HG03025 (cell line): ENCODE measurements around the gene LAMA5.

ENCODE experiments used
- ATAC-seq: cut with Tn5 transposase; IDR thresholded peaks from one replicate; pipeline ENCODE4 v1.9.1; 2021; ENCODE audit warnings: mild to moderate bottlenecking, moderate library complexity; ENCODE audit not compliant: unreplicated experiment, low FRiP score

Gene LAMA5

DNA sequence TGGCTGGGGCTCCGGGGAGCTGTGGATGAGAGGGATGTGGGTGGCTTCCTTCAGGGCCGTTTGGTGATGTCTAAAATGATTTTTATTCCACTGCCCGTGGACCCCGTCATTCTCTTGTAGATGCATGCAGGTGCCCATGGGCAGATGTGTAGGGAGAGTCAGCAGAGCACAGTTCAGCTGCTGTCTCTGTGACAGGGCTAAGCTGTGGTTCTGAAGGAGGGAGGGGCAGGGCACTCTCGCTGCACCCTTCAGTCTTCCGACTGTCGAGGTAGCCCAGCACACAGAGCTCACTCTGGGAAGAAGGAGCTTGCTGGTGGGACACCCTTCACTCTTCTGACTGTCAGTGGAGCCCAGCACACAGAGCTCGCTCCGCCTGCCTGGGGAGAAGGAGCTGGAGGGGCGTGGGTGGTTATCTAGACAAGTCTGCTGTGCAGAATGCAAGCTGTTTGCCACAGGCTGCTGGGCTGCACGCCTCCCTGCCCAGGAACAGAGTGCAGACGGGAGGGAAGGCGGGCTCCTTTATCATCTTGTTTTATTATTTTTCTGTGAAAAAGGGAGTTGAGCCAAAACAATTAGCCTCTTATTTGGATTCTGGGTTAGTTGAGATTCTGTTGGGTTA is 92.7 kb downstream of the LAMA5 start:
- ATAC-seq = no peak

GRCh38 chr20:62273416-62273815 is 93.7 kb downstream of the LAMA5 start:
- ATAC-seq = no peak

DNA sequence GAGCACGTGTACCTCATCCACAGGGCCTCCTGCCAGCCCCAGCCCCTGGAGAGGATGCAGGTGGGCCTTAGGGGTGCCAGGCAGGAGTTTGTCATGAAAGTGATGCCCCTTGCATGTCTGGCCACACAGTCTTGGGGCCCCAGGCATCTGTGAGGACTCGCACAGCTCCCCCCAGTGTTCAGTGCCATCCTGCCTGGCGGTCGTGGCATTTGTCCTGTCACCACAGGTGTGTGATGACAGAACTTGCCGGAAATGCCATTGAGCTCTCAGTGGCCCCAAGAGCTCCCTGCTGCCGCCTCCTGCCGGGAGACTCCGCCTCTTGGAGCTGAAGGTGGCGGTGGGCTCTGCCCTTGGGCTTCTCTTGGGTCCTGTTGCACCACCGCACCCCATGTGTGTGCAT is 94.9 kb downstream of the LAMA5 start:
- no peak for ATAC-seq

DNA sequence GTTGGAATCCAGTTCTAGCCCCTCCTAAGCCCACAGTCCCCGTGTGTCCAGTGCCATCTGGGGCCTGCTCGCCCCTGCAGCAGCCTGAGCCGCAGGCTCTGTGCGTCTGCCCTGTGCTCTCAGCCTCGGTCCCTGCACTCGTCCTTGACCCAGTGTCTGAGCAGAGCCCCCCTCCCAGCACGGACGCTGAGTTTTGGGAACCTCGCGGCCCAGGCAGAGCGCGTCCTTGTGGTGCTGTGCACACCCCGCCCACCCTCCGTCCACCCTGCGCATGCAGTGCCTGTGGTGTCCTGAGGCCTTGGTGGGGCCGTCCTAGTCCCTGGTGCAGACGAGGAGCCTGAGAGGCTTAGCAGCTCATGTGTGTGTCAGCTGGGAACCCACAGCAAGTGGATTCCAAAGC is 97.2 kb downstream of the LAMA5 start:
- no peak for ATAC-seq

DNA sequence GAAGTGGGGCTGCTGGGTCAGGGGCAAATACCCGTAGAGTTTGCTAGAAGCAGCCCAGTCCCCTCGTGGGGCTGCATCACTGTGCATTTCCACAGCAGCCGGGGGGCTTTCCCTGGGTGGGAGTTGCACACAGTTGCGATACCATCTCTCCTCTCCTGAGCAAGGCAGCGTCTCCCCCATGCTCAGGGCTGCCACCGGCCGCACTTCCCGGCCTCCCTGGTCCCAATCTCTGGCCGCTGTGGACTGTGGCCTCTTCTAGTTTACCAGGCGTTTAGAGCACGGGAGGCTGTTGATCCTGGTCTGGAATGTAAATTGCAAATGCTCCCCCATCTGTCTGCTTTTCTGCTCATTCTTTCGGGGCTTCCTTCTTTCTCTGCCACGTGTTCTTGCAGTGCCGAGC is 97.7 kb downstream of the LAMA5 start:
- ATAC-seq = no peak

DNA sequence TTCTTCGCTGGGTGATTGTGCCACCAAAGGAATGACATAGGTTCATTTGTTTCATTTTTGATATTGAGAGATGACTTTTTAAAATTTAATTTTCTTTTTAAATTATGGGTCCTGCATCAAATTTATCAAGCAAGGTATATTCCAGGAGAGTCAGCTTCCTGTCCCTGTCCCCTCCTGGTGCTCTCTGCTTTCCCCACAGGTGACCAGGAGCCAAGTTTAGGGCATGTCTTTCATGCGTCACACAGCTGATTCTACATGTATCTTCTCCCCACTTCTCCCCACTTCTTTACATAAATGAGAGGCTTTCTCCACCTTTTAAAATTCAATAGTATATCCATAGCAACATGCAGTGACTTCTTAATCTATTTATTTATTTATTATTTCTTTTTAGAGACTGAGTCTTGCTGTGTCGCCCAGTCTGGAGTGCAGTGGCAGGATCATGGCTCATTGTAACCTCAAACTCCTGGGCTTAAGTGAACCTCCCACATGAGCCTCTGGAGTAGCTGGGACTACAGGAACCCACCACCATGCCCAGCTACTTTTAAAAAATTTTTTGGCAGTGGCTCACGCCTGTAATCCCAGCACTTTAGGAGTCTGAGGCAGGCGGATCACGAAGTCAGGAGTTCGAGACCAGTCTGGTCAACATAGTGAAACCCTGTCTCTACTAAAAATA is 98.7 kb downstream of the LAMA5 start:
- ATAC-seq = no peak

GRCh38 chr20:62267543-62267942 is 99.6 kb downstream of the LAMA5 start:
- ATAC-seq = no peak

DNA sequence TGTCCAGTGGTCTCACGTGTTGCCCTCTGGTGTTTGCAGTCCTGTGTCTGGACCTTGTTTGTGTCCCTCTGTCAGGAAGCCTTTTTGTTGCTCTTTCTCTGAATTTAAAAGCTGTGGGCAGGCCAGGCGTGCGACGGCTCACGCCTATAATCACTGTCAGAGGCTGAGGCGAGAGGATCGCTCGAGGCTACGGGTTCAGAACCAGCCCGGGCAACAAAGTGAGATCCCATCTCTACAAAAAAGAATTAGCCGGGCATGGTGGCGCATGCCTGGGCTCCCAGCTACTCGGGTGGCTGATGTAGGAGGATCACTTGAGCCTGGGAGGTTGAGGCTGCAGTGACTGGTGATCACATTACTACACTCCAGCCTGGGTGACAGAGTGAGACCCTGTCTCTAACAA is 100.3 kb downstream of the LAMA5 start:
- no peak for ATAC-seq

DNA sequence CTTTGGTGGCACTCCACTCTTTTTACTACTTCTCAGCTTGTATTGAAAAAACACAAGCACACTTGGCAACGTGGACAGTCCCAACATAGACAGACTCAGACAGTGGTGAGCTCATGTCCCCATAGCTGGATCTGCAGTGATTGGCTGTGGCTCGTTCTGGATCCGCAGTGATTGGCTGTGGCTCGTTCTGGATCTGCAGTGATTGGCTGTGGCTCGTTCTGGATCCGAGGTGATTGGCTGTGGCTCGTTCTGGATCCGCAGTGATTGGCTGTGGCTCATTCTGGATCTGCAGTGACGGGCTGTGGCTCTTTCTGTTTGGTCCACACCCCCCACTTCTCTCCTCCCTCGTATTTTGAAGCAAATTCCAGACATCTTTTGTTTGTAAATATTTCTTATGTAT is 100.8 kb downstream of the LAMA5 start:
- no peak for ATAC-seq

DNA sequence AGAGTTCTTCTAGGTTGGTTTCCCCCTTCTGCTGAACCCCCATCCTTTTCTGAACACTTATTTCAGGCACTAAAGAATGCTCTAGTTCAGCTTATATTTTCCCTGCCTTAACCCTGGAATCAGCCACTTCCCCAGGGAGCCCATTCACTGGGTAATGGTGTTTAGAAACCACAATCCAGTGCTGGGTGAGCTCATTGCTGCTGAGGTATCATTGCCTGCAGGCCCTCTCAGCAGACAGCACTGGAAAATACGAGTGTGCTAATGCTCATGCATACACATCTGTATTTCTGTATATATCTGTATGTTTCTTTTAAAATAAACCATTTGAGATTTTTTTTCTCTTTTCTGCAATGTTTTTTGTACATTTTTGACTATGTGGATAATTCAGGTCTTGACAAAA is 101.7 kb downstream of the LAMA5 start:
- no peak for ATAC-seq

DNA sequence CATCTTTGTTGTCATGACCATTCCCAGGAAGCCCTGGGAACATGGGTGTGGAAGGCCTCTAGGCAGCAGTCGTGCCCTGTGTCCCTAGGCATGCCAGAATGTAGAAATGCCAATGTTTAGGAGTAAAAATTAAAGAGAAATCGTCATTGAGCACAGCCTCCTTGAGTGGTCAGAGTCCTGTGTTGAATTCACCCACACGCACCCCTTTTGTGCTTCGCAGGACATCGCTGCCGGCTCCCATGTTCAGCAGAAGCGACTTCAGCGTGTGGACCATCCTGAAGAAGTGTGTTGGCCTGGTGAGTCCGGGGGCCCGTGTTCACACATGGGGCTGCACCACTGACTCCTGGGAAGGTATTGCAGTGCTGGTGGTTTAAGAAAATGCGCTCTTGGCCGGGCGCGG is 103.7 kb downstream of the LAMA5 start:
- ATAC-seq = no peak

DNA sequence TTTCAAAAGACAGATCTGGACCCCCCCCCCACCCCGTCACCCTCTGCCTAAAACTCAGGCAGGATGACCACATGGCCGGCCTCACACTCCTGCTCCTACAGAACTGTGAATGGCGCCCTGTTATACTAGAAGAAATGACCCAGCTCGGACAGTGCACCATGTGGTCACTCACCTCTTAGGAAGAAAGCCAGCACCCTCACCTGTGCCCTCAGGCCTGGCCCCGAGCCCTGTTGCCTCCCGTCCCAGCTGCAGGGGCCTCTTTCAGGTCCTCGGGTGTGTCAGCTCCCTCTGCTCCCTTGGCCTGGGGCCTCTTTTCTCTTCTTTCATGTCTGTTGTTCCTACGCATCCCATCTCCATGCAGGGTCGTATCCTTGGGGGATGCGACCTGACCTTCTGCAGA is 105.0 kb downstream of the LAMA5 start:
- no peak for ATAC-seq

GRCh38 chr20:62259294-62259565 is 107.9 kb downstream of the LAMA5 start:
- no peak for ATAC-seq
